GM18867 (cell line): ENCODE results near the gene BRME1.
"Not testable (repeated sequence)": the region's sequence is repeated elsewhere in the genome, so short reads cannot be mapped to it uniquely, and the experiment has no call there.

Source experiments
- ATAC-seq: cut with Tn5 transposase; IDR thresholded peaks from one replicate; pipeline ENCODE4 v1.9.1; 2021; ENCODE audit warnings: mild to moderate bottlenecking, moderate library complexity; ENCODE audit not compliant: unreplicated experiment

BRME1 gene

GRCh38 chr19:13869281-13869680, 36.6 kb downstream of the BRME1 start:
- no peak for ATAC-seq

GRCh38 chr19:13868663-13869062, 37.3 kb downstream of the BRME1 start:
- no peak for ATAC-seq

- no peak for ATAC-seq
Observed at GRCh38 chr19:13866463-13867046, 39.4 kb downstream of the BRME1 start.

- no peak for ATAC-seq
Observed at GRCh38 chr19:13865571-13866462, 40.1 kb downstream of the BRME1 start.

- no peak for ATAC-seq
Observed at GRCh38 chr19:13864667-13865570, 41.0 kb downstream of the BRME1 start.

- no peak for ATAC-seq
Observed at GRCh38 chr19:13864046-13864666, 41.8 kb downstream of the BRME1 start.

- ATAC-seq: peak; percentile 76
Observed at GRCh38 chr19:13861714-13862531, 44.0 kb downstream of the BRME1 start.

GRCh38 chr19:13861392-13861713, 44.6 kb downstream of the BRME1 start:
- ATAC-seq: peak; percentile 27

- no peak for ATAC-seq
Observed at GRCh38 chr19:13860679-13861391, 45.1 kb downstream of the BRME1 start.

GRCh38 chr19:13859361-13859880, 46.5 kb downstream of the BRME1 start:
- no peak for ATAC-seq

- no peak for ATAC-seq
Observed at GRCh38 chr19:13856497-13856896, 49.4 kb downstream of the BRME1 start.

GRCh38 chr19:13852171-13852707, 53.7 kb downstream of the BRME1 start:
- not testable (repeated sequence) for ATAC-seq

GRCh38 chr19:13851734-13852114, 54.2 kb downstream of the BRME1 start:
- not testable (repeated sequence) for ATAC-seq

- no peak for ATAC-seq
Observed at GRCh38 chr19:13850910-13851733, 54.8 kb downstream of the BRME1 start.

- ATAC-seq: no peak
Observed at GRCh38 chr19:13849991-13850909, 55.7 kb downstream of the BRME1 start.

GRCh38 chr19:13848798-13849676, 56.9 kb downstream of the BRME1 start:
- ATAC-seq: no peak
